NCI-H69 (cell line): ENCODE results near the gene REG3A.

Source experiments
- DNase-seq: peaks from one replicate; lab custom pipeline; 2025; lab: John Stamatoyannopoulos, UW

The REG3A gene

GRCh38 chr2:79159653-79160052 is at the start of gene REG3A:
REG3A (minus strand) TSS chr2:79159753; CDS start chr2:79159405, 348 bp downstream.
- DNase-seq: no peak

DNA sequence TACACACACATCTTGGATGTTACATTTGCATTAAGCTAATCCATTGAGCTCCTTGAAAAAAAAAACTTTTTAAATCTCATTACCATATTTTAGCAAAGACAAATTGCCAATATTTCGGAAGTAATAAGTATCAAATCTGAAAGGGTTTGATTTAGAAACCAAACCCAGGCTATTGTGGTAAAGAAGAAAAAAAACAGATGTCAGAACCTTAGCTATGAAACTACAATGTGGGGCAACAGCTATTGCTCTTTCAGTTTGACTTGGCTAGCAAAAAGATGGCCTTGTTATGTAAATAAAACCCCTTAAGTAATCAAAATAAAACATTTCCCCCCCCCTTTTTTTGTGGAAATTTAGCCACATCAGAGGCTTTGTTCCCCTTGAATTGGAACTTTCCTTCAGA is 41.2 kb upstream of the REG3A start:
- DNase-seq: no peak

DNA sequence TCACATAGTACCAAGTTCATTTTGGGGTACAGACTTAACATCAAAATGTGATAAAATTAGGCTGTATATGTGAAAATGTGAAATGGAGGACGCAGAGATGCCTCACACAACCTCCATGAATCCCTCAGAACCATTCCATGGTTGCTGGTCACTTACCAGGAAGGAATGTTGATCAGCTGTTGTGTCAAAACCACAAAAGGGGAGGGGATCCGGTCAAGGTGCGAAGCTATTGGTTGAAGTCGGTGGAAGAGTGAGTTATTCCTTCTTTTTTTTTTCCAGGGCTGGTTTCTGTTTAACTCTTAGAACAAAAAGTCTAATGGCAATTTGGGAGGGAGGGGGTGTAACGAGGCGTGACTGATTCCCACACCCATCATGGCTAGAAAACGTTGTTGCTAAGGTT is 32.3 kb upstream of the REG3A start:
- DNase-seq: no peak

DNA sequence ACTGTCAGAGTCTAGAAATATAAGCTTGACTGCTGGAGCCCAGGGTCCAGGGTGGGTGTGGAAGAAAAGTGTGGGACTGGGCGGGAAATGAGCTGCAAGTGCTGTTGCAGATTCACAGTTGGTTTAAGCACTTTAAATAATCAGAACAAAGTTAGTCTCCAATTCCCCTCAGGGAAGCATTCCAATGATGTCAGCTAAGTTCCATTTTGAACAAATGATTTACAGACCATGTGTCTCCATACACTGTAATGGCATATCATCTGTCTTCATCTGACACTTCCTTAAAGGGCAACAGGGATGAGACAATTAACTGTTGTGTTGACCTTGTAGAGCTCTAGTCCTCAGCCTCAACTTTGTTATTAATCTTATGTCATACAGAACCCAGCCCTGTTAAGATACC is 31.5 kb upstream of the REG3A start:
- DNase-seq: no peak

DNA sequence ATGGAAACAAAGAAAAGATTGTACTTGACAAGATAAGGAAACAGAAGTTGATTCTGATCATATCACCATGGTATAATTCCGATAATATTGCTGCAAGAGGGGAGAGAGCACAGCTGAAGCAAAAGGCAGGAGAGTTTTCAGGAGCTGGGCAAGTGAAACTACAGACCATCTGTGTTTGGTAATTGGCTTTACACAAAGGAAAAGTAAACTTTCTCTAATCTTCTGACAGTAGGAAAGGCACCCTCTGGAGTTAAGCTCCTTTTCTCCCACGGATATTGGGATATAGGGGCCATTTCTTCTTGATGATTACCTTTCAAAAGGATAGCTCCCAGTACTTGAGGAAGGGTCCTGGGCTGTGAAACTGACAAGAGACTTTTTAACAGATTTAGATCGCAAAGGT is 29.9 kb upstream of the REG3A start:
- peak; percentile 2 for DNase-seq

DNA sequence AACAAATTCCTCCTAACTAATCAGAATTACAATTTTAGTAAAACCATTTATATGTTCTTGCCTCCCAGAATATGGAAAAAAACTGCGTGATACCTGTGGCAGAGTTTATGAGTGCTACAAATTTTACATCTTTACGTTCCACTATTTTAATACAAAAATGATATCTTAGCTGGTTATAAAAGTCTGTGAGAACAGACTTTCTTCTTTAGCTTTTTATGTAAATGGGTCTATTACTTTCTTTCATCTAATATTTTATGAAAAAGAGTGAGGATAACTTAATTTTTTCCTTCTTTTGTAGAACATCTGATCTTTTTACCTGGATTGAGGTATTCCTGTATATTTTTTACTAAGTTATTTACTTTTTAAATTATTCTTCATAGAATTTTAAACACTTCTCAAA is 22.1 kb upstream of the REG3A start:
- DNase-seq: no peak

DNA sequence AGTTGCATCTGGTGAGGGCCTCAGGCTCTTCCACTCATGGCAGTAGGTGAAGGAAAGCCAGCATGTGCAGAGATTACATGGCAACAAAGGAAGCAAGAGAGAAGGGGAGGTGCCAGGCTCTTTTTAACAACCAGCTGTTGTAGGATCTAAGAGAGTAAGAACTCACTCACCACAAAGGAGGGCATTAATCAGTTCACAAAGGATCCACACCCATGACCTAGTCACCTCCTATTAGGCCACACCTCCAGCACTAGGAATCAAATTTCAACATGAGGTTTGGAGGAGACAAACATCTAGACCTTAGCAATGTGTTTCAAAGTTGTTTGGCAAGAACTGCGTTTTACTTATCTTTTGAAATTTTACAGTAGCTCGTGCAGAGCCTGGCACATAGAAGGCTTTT is 20.5 kb upstream of the REG3A start:
- DNase-seq: peak; percentile 0

GRCh38 chr2:79179036-79179435 is 19.5 kb upstream of the REG3A start:
- peak; percentile 2 for DNase-seq

DNA sequence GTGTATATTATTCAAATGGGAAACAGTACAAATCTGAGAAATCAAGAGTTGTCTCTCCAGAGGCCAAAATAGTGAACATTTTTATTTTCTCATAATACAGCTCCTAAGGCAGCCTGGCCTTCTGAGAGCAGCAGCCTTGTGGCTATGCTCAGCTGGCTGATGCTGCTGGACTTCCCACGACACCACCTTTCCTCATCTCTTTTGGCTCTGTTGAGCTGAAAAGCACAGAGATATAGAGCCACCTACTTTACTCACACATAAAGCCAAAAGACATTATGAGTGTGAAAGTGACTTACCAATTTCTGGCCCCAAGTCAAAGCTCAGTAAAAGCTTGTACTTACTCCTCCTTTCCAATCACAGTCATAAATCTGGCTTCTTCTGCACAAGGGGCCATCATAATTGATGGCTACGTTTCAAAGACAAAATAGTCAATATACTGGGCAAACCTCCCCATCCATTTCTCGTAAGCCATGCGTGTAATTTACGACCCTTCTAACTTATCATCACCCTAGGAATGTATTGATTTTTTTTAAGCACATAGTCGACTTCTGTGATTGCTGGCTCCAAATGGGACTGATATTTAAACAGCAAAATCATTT is 18.6 kb upstream of the REG3A start:
- peak; percentile 66 for DNase-seq

GRCh38 chr2:79171348-79171958 is 11.9 kb upstream of the REG3A start:
- no peak for DNase-seq

DNA sequence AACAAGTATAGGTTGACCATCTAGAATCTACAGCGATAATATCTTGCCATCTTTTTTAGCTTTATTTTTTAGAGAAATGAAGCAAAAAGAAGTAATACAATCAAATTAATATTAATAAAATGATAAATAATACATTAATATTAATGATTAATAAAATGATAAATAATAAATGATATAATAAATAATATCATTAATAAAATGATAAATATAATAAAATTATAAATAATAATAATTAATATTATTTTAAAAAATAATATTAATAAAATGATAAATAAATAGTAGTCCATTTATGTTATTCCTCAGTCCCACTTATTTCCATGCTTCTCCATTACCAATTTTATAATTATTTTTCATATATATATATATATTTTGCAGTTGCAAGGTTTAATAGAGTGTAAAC is 3.2 kb upstream of the REG3A start:
- no peak for DNase-seq

DNA sequence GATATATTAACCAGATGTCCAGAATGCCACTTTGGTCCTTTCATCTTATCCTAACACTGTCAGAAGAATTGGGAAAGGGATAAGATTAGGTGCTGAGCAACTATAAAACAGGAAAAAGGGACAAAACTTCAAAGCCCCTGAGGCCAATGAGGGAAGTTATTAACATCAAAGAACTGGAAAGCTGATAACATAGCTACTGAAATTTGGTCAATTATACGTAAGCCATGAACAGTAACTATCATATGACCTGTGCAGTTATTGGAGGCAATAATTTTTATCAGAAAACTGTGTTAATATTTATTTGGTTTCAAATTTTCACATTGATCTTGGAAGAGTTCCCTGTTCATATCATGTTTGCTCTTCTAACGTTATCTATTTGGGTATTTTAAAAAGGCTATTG is 2.6 kb upstream of the REG3A start:
- no peak for DNase-seq

DNA sequence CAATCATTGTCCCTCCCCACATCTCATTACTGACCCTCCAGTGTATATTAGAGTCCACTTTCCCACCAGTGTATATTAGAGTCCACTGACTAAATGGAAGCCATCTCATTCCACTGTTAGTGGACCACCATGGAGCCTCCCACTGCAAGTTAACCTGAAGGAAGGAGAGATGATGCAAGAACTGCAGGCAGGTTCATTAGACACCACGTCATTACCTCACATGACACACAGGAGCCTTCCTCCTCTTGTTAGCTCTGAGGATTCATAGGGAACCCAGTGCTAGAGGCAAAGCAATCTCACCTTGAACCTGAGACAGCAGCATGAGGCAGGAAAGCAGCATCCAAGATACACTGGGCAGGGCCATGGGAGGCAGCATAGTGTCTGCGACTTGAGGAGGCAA is 523 bp downstream of the REG3A start:
- no peak for DNase-seq

GRCh38 chr2:79155826-79156476 is 3.6 kb downstream of the REG3A start:
- DNase-seq: no peak

DNA sequence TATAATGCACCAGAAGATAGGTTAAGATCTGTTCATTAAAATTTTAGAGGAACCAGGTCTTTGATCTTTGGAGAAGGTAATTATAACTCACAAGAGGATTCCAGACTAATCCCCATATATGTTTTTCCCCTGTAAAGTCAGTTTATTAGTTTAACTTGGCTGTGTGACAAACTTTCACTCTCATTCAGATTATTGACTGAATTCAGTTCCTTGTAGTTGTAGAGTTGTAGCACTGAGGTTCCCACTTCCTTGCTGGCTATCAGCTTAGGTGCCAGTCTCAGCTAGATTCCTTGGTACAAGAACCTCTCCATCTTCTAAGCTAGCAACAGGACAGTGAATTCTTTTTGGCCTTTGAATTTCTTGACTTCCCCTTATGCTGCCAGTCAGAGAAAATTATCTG is 20.1 kb downstream of the REG3A start:
- peak; percentile 4 for DNase-seq

DNA sequence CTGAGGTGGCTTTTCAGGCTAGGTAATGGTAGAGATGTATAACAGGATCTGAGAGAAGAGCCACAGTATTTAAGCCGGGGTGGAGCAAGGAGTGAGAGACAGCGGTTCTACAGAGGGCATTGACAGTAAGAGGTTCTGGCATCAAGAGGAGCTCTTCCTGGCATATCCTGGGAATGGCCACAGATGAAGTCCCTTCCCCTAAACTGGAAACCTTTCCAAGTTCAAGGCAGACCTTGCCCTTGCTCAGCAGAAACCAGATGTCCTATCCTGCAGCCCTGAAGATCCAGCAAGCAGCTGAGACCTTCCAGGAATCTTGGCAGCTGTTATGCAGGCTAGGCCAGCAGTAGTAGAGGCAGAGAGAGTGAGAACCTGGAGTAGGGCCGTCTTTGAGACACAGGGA is 21.2 kb downstream of the REG3A start:
- no peak for DNase-seq

GRCh38 chr2:79131687-79132086 is 27.9 kb downstream of the REG3A start:
- no peak for DNase-seq

GRCh38 chr2:79129804-79130203 is 29.7 kb downstream of the REG3A start:
- DNase-seq: no peak

GRCh38 chr2:79129260-79129659 is 30.3 kb downstream of the REG3A start:
- peak; percentile 76 for DNase-seq

GRCh38 chr2:79128406-79128805 is 31.1 kb downstream of the REG3A start:
- no peak for DNase-seq

GRCh38 chr2:79125721-79125985 is 33.9 kb downstream of the REG3A start:
- no peak for DNase-seq

DNA sequence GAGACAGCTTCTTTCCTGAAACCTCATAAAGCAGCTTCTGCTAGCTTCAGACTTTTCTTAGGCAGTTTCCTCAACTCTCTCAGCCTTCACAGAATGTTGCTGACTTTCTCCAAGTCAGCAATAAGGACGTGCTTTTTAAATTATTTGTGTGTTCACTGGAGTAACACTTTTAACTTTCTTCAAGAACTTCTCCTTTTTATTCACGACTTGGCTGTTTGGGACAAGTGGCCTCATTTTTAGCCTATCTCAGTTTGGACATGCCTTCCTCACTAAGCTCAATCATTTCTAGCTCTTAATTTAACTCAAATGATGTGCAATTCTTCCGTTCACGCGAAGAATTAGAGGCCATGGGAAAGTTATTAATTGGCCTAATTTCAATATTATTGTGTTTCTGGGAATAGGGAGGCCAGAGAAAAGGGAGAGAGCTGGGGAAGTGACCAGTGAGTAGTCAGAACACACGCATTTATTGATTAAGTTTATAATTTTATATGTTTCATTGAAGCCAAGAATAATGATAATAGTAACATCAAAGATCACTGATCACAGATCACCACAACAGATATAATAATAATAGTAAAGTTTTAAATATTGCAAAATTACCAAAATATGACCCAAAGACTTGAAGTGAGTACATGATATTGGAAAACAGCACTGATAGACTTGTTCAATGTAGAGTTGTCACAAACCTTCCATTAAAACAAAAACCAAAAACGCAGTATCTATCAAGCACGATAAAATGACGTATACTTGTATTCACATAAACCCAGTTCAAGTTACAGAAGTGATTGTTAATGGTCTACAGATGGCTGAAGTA is 34.4 kb downstream of the REG3A start:
- no peak for DNase-seq

DNA sequence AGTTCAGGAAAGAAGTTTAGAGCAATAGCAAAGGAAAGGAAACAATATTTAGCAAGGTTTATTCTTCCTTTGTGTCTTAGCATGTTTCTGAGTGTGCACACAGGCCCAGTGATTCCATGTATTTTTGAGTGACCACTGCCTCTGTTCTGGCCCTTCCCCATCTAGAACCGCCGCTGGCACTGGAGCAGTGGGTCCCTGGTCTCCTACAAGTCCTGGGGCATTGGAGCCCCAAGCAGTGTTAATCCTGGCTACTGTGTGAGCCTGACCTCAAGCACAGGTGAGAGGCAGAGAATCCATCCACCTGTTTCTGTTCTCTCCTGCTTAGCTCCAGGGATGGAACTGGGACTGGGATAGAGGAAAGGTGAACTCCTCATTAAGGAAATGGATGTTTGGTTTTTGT is 36.9 kb downstream of the REG3A start:
- DNase-seq: no peak
